Smooth muscle cell (in vitro differentiated cells): Measurements from ENCODE around the gene HSD3B7. TPM values are rescaled to one million over a fixed set of nuclear protein-coding genes. Genes with fewer than 3 reads are reported as not detected.

ENCODE experiments used
- DNase-seq: peaks from one replicate; lab custom pipeline; 2025; ENCODE audit not compliant: unreplicated experiment; lab: John Stamatoyannopoulos, UW
- H2AFZ ChIP-seq: fragments of 200-600 bp; sonication (generic); 2 replicates; pipeline ENCODE4 v1.6.0; 2016; ENCODE audit warnings: antibody characterized with exemption, low read depth, mild to moderate bottlenecking
- H3F3A ChIP-seq: fragments of 200-600 bp; sonication (generic); 2 replicates; pipeline ENCODE4 v1.6.0; 2017; ENCODE audit warnings: antibody characterized with exemption, low read depth
- H3K27ac ChIP-seq: fragments of 200-600 bp; sonication (generic); 2 replicates; pipeline ENCODE4 v1.5.1; 2016; ENCODE audit warnings: low read depth, mild to moderate bottlenecking
- H3K27me3 ChIP-seq: fragments of 200-600 bp; sonication (generic); 2 replicates; pipeline ENCODE4 v1.6.1; 2016; ENCODE audit warnings: low read depth, mild to moderate bottlenecking
- H3K36me3 ChIP-seq: fragments of 200-600 bp; sonication (generic); 2 replicates; pipeline ENCODE4 v1.5.1; 2016; ENCODE audit warnings: low read depth
- H3K4me1 ChIP-seq: fragments of 200-600 bp; sonication (generic); 2 replicates; pipeline ENCODE4 v1.5.1; 2016; ENCODE audit warnings: low read depth
- H3K4me2 ChIP-seq: fragments of 200-600 bp; sonication (generic); 2 replicates; pipeline ENCODE4 v1.6.0; 2016; ENCODE audit warnings: mild to moderate bottlenecking
- H3K4me3 ChIP-seq: fragments of 200-600 bp; sonication (generic); 2 replicates; pipeline ENCODE4 v1.5.1; 2016; ENCODE audit warnings: mild to moderate bottlenecking
- H3K79me2 ChIP-seq: fragments of 200-600 bp; sonication (generic); 2 replicates; pipeline ENCODE4 v1.6.0; 2016; ENCODE audit warnings: low read depth, mild to moderate bottlenecking
- H3K9ac ChIP-seq: fragments of 200-600 bp; sonication (generic); 2 replicates; pipeline ENCODE4 v1.6.0; 2016; ENCODE audit warnings: low read depth
- H3K9me3 ChIP-seq: fragments of 200-600 bp; sonication (generic); replicated peaks from 2 replicates; pipeline ENCODE4 v1.5.1; 2016; ENCODE audit warnings: low read depth
- H4K20me1 ChIP-seq: fragments of 200-600 bp; sonication (generic); 2 replicates; pipeline ENCODE4 v1.6.0; 2016; ENCODE audit warnings: low read depth
- WGBS: methylation state at CpG from one replicate; pipeline ENCODE4 v1.1.7; 2016; ENCODE audit warnings: low lambda C conversion rate; 5-methylcytosine and 5-hydroxymethylcytosine counted together
- polyA plus RNA-seq: library from polyadenylated mRNA; unstranded; fragments of >200 nt; fragmentation: Nextera tagmentation; extraction: Ambion mirVana; gene quantifications from 2 replicates; pipeline ENCODE4 v1.2.1, GENCODE V29; 2016
- total RNA-seq: library from RNA; depleted of rRNA; stranded (reverse); fragments of >200 nt; gene quantifications from 2 replicates; pipeline ENCODE4 v1.2.3, GENCODE V29; 2014
- TF ChIP-seq, protein P1 (sequence below): fragments of 200-600 bp; sonication (generic); IDR thresholded peaks from 2 replicates; pipeline ENCODE4 v1.5.1; 2017; ENCODE audit warnings: borderline replicate concordance, mild to moderate bottlenecking, antibody characterized with exemption; ENCODE audit not compliant: insufficient read depth, poor library complexity, severe bottlenecking

Gene HSD3B7
- total and polyA plus RNA-seq, 2 experiments from 2014 or later, result 10.8 to 15.5 TPM

DNA sequence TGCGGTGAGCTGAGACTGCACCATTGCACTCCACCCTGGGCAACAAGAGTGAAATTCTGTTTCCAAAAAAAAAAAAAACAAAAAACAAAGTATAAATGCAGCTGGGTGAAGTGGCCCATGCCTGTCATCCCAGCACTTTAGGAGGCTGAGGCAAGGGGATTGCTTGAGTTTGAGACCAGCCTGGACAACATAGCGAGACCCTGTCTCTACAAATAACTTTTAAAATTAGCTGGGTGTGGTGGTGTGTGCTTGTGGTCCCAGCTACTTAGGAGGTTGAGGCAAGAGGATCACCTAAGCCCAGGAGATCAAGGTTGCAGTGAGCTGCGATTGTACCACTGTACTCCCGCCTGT is 38.2 kb downstream of the HSD3B7 start:
- no peak overlapping the region for H3K9ac ChIP-seq
- no peak overlapping the region for H3K4me3 ChIP-seq
- no peaks in the 10 kb centered on the region for H3F3A ChIP-seq
- no peak for DNase-seq
- no peaks in the 10 kb centered on the region for H3K27me3 ChIP-seq
- H3K36me3 ChIP-seq, result no peaks in the 10 kb centered on the region
- no peaks in the 10 kb centered on the region for H3K9me3 ChIP-seq
- TF ChIP-seq, protein P1, sequence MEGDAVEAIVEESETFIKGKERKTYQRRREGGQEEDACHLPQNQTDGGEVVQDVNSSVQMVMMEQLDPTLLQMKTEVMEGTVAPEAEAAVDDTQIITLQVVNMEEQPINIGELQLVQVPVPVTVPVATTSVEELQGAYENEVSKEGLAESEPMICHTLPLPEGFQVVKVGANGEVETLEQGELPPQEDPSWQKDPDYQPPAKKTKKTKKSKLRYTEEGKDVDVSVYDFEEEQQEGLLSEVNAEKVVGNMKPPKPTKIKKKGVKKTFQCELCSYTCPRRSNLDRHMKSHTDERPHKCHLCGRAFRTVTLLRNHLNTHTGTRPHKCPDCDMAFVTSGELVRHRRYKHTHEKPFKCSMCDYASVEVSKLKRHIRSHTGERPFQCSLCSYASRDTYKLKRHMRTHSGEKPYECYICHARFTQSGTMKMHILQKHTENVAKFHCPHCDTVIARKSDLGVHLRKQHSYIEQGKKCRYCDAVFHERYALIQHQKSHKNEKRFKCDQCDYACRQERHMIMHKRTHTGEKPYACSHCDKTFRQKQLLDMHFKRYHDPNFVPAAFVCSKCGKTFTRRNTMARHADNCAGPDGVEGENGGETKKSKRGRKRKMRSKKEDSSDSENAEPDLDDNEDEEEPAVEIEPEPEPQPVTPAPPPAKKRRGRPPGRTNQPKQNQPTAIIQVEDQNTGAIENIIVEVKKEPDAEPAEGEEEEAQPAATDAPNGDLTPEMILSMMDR, result no peak
- no peak overlapping the region for H2AFZ ChIP-seq
- no peaks in the 10 kb centered on the region for H3K79me2 ChIP-seq
- no peak overlapping the region for H3K4me2 ChIP-seq
- no peaks in the 10 kb centered on the region for H3K4me1 ChIP-seq
- H3K27ac ChIP-seq, result no peak overlapping the region
- H4K20me1 ChIP-seq, result no peaks in the 10 kb centered on the region
- 94% methylated on average over 4 of the region's 4 CpGs for WGBS

DNA sequence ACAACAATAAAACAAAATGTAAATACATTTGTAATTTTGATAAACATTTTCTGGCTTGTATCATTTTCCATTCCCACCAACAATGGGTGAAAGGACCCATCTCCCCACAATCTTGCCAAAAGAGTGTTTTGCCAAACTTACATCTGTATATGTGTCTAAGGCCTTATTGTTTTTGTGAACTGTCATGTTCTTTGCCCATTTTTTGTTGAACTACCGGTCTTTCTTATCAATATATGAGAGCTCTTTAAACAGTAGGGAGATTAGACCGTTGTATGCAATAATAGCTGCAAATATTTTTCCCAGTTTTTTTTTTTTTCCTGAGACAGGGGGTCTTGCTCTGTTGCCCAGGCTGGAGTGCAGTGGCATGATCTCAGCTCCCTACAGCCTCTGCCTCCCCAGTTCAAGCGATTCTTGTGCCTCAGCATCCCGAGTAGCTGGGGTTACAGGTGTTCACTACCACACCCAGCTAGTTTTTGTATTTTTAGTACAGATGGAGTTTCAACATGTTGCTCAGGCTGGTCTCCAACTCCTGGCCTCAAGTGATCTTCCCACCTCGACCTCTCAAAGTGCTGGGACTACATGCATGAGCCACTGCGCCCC is 38.7 kb downstream of the HSD3B7 start:
- TF ChIP-seq, protein P1, result no peak
- DNase-seq, result no peak
- Histone ChIP-seq H3K79me2 (no peaks in the 10 kb centered on the region), H3K4me1 (no peaks in the 10 kb centered on the region), H3K4me2 (no peak overlapping the region), H3K27me3 (no peaks in the 10 kb centered on the region), H3K4me3 (no peak overlapping the region), H3K9ac (no peak overlapping the region), H3K9me3 (no peaks in the 10 kb centered on the region), H4K20me1 (no peaks in the 10 kb centered on the region), H3K36me3 (no peaks in the 10 kb centered on the region), H3K27ac (no peak overlapping the region), H2AFZ (no peak overlapping the region), H3F3A (no peaks in the 10 kb centered on the region)
- WGBS, result 94% methylated on average over 6 of the region's 6 CpGs

DNA sequence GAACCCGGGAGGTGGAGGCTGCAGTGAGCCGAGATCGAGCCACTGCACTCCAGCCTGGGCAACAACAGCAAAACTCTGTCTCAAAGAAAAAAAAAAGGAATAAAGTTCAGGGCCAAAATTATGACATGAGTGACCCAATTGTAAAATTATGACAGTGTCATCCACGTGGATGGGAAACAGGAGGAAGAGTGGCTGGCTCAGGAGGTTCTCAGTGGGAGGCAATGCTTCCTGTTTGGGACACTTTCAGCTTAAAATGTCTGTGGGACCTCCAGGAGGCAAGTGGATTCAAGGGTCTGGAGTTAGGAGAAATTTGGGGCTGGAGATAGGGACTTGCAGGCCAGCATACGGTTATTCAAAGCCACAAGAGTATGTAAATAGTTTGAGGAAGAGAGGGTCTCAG is 40.3 kb downstream of the HSD3B7 start:
- Histone ChIP-seq H3K27me3 (no peaks in the 10 kb centered on the region), H4K20me1 (no peaks in the 10 kb centered on the region), H3K9ac (no peak overlapping the region), H3K27ac (no peak overlapping the region), H3K36me3 (no peaks in the 10 kb centered on the region), H3F3A (no peaks in the 10 kb centered on the region), H3K9me3 (no peaks in the 10 kb centered on the region), H3K4me3 (no peak overlapping the region), H2AFZ (no peak overlapping the region), H3K4me1 (no peaks in the 10 kb centered on the region), H3K4me2 (no peak overlapping the region), H3K79me2 (no peaks in the 10 kb centered on the region)
- DNase-seq, result no peak
- TF ChIP-seq, protein P1, result no peak
- WGBS, result 87% methylated on average over 5 of the region's 5 CpGs

- 90% methylated on average over 5 of the region's 5 CpGs for WGBS
- H3K4me3 ChIP-seq, result no peak overlapping the region
- H3K9me3 ChIP-seq, result no peaks in the 10 kb centered on the region
- no peaks in the 10 kb centered on the region for H3K36me3 ChIP-seq
- TF ChIP-seq, protein P1, result no peak
- H4K20me1 ChIP-seq, result peaks cover 1% of the 10 kb centered on the region
- no peak for DNase-seq
- H3K4me2 ChIP-seq, result no peak overlapping the region
- H3K9ac ChIP-seq, result no peak overlapping the region
- H3F3A ChIP-seq, result no peaks in the 10 kb centered on the region
- H3K79me2 ChIP-seq, result peaks cover under 1% of the 10 kb centered on the region
- H3K27ac ChIP-seq, result no peak overlapping the region
- no peaks in the 10 kb centered on the region for H3K27me3 ChIP-seq
- no peaks in the 10 kb centered on the region for H3K4me1 ChIP-seq
- no peak overlapping the region for H2AFZ ChIP-seq
Observed at GRCh38 chr16:31029272-31029671, 44.3 kb downstream of the HSD3B7 start.
